GM21526 (cell line): ENCODE results near the gene SMCO3.

Experiments
- ATAC-seq: cut with Tn5 transposase; IDR thresholded peaks from one replicate; pipeline ENCODE4 v1.9.1; 2021; ENCODE audit warnings: moderate library complexity; ENCODE audit not compliant: unreplicated experiment, low FRiP score

The SMCO3 gene

DNA sequence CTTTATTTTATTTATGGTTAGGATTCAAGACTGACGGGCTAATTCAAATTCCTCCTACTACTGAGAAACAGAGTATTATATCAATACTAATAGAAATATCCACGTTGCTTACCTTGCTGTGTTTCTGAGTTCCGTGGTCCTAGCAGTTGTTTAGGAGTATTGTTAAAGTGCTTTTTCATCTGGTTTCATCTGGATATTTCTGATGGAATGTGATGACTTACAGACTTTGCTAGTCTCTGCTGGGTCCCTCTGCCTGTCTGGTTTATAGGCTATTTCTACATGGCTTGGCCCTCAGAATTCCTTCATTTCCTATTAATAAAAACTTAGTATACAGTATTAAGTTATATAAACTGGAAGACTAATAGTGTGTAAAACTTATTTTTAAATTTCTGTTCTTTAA is at the start of gene SMCO3:
Gene SMCO3, minus strand, starts transcription at position 169 of the 400 bp plus-strand sequence. CDS start 7,502 bp downstream, outside the sequence.
- no peak for ATAC-seq

- ATAC-seq, result no peak
These were observed 46.5 kb upstream of the SMCO3 start for GRCh38 chr12:14860490-14860889.

- no peak for ATAC-seq
These were observed 44.5 kb upstream of the SMCO3 start for GRCh38 chr12:14858513-14858912.

DNA sequence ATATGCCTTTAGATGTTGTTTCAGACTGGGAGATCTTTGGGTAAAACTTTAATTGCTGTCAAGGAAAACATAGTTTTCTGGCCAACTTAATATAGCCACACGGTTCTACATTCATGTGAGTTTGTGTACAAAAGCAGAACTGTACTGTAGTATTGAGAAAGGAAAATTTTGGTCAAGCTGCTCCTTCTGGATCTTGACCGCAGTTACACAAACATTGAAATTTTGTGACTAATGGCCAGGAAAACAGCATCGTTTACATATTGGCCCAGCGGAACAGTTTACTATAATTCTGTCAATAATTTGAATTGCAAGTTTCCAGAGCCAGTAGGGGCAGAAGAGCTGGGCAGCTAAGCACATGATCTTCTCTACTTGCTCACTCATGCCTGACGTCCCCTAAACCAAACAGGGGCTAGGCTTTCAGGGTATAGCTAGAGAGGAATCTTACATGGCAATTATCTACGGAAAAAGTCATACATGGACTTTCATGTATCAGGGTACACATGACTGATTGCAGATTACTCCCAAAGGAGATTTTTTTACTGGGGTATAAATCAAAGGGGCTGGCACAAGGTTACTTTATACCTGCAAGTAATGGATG is 40.7 kb upstream of the SMCO3 start:
- ATAC-seq, result peak; percentile 57

GRCh38 chr12:14853961-14854360 is 40.0 kb upstream of the SMCO3 start:
- no peak for ATAC-seq

GRCh38 chr12:14852880-14853279 is 38.9 kb upstream of the SMCO3 start:
- no peak for ATAC-seq

- peak; percentile 77 for ATAC-seq
These were observed 37.1 kb upstream of the SMCO3 start for GRCh38 chr12:14850929-14851663.

- no peak for ATAC-seq
These were observed 35.7 kb upstream of the SMCO3 start for GRCh38 chr12:14849661-14850060.

DNA sequence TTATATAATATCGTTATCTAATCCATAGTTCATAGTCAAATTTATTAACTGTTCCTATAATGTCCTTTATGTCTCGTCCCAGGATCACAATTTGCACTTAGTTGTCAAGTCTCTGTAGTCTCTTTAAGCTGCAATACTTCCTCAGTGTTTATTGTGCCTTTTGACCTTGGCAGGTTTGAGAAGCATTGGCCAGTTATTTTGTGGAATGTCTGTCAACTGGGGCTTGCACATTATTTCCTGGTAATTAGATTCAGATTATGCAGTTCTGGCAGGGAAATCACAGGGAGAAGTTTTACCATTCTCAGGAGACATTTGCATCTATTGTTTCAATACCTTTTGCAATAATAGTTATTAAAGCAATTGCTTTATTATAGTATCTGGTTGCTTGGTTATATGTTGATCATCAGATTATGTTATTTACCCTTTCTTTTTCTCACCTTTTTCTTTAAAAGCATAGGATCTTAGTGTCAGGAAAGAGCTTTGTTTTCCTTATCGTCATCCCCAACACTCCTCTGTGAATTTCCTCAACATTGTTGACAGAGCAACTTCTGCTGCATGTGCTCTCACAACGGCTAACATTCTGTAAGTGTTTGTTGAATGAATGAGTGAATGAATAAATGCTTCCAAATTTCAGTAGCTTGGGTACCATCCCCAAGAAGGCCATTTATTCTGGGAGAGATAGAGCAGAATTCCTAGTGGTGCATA is 33.0 kb upstream of the SMCO3 start:
- no peak for ATAC-seq

GRCh38 chr12:14846042-14846587 is 32.1 kb upstream of the SMCO3 start:
- no peak for ATAC-seq

- ATAC-seq, result no peak
These were observed 31.4 kb upstream of the SMCO3 start for GRCh38 chr12:14845350-14845750.

DNA sequence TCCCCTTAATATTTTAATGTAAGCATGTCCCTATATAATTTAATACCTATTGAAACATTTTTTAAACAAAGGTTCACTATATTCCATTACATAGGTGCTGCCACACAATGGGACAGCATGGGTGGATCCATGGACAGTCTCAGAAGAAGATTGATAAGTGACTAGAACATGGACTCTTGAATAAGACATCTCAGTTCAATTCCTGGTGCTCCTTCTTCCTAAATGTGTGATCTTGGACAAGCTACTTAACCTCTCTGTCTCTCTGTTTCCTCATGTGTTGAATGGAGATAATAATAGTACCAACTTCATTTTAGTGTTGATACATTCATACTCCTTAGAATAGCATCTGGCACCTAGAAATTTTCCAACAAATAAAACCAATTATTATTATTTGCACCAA is 30.4 kb upstream of the SMCO3 start:
- ATAC-seq, result no peak

DNA sequence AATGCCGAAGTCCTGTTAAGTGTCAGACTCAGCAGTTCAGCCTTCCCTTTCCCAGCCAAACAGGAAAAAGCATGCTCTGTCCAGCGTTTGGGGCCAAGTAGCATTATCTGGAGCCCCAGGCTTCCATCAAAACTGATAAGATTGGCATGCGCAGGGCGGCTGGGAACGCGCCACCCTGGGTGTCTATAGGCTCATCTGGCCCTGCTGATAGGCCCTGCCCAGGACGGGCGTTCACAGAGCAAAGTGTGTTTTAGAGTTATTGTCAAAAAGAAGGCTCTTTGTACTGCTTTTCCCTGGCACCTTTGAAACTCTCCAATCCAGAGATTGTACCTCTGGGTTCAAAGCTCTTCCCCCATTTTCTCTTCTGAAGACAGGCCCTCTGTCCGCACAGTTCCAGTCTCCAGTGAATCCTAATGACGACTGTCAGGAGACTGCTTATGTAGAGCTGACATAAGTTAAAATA is 29.5 kb upstream of the SMCO3 start, which contains the start of gene ART4:
Gene ART4, minus strand, starts transcription at position 102 of the 463 bp plus-strand sequence. CDS start 413 bp downstream, outside the sequence.
- ATAC-seq, result no peak

GRCh38 chr12:14842315-14842714 is 28.3 kb upstream of the SMCO3 start:
- no peak for ATAC-seq

GRCh38 chr12:14841761-14842160 is 27.8 kb upstream of the SMCO3 start:
- ATAC-seq, result no peak

DNA sequence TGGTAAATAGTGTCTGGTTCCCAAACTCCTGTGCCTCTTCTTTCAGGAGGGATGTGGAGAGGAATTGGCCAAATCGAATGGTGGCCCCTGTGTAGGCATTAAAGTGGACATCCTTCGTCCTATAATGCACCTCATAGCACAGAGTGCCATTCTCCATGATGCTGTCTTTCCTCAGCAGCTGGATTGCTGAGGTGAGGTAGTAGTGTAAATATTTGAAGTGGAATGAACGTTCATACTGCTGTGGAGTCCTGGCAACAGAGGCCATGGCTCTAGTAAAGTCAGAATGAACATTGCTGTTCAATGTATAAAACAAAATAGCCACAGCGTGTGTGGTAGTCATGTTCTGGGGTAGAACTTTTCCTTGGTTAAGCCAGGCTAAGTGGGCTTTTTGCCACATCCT is 26.6 kb upstream of the SMCO3 start:
- no peak for ATAC-seq

GRCh38 chr12:14839262-14839661 is 25.3 kb upstream of the SMCO3 start:
- ATAC-seq, result no peak

DNA sequence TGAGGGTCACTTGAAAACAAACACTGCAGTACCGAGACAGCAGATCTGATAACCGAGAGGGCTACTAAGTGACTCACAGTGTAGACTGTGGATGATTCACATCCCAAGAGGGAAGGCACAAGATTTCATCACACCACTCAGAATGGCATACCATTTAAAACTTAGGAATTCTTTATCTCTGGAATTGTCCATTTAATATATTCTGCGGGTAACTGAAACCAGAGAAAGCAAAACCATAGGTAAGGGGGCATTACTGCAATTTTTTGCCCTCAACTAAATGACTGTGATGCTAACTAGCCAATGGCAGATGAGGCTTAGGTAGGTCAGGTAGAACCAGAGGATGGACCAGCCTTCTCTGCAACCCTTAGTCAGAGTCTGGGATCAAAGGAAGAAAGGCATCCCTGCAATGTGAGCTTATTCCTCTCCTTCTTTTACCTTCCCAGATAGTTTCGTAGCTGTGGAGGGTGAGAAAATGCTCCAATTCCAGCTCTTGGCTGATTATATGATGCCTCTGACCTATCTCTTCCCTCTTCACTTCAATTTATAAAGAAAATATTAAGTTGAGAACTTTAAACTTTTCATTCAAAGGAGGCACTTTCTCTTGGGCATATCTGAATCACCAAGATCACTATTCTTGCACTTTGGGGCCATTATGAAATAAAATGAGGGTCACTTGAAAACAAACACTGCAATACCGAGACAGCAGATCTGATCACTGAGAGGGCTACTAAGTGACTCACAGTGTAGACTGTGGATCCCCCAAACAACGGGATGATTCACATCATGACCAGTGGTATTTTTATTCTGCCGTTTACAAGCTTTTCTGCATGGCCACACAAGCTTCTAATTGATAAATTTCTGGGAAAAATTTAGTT is 22.6 kb upstream of the SMCO3 start:
- ATAC-seq, result no peak

GRCh38 chr12:14834509-14834908 is 20.5 kb upstream of the SMCO3 start:
- ATAC-seq, result no peak

DNA sequence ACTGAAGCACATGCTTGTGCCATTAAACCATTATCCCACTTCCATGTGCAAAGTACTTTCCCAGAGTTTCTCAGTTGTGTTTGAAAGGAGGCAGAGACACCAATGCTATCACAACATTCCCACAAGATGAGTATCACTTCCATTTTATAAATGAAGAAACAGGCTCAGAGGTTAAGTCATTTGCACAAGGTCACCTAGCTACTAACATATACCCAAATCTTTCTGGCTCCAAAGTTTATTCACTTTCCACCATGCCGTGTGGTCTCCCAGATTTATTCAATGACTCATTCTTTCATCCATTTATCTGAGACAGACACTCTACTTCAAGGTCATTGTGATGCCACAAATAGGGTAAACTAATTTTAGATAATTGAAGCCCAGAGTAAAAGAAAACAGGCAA is 20.0 kb upstream of the SMCO3 start:
- no peak for ATAC-seq
